GM21360 (cell line): ENCODE results near the gene AVEN.

Source experiments
- ATAC-seq: cut with Tn5 transposase; IDR thresholded peaks from one replicate; pipeline ENCODE4 v1.9.1; 2021; ENCODE audit warnings: mild to moderate bottlenecking, moderate library complexity; ENCODE audit not compliant: unreplicated experiment

Gene AVEN

GRCh38 chr15:33923446-33923845, 115.6 kb downstream of the AVEN start:
- no peak for ATAC-seq

- no peak for ATAC-seq
These were observed 123.2 kb downstream of the AVEN start for GRCh38 chr15:33915571-33916407.

- ATAC-seq, result no peak
These were observed 125.5 kb downstream of the AVEN start for GRCh38 chr15:33913459-33913858.

- no peak for ATAC-seq
These were observed 126.7 kb downstream of the AVEN start for GRCh38 chr15:33912326-33912725.

GRCh38 chr15:33910741-33911140, 128.3 kb downstream of the AVEN start:
- ATAC-seq, result no peak

- ATAC-seq, result no peak
These were observed 130.6 kb downstream of the AVEN start for GRCh38 chr15:33908406-33908805.

- ATAC-seq, result no peak
These were observed 131.7 kb downstream of the AVEN start for GRCh38 chr15:33907326-33907725.

- no peak for ATAC-seq
These were observed 135.3 kb downstream of the AVEN start for GRCh38 chr15:33903661-33904060.

GRCh38 chr15:33902043-33902442, 137.0 kb downstream of the AVEN start:
- no peak for ATAC-seq

- ATAC-seq, result peak; percentile 48
These were observed 144.8 kb downstream of the AVEN start for GRCh38 chr15:33894193-33894592.

GRCh38 chr15:33888176-33888575, 150.8 kb downstream of the AVEN start:
- no peak for ATAC-seq

- ATAC-seq, result no peak
These were observed 156.1 kb downstream of the AVEN start for GRCh38 chr15:33882921-33883320.

- no peak for ATAC-seq
These were observed 164.8 kb downstream of the AVEN start for GRCh38 chr15:33874156-33874555.

GRCh38 chr15:33872416-33873106, 166.4 kb downstream of the AVEN start:
- no peak for ATAC-seq

- no peak for ATAC-seq
These were observed 167.0 kb downstream of the AVEN start for GRCh38 chr15:33871980-33872379.

- ATAC-seq, result no peak
These were observed 172.8 kb downstream of the AVEN start for GRCh38 chr15:33866101-33866737.

- no peak for ATAC-seq
These were observed 173.6 kb downstream of the AVEN start for GRCh38 chr15:33865416-33865815.

- ATAC-seq, result no peak
These were observed 174.5 kb downstream of the AVEN start for GRCh38 chr15:33864360-33865075.

GRCh38 chr15:33860754-33861153, 178.2 kb downstream of the AVEN start:
- no peak for ATAC-seq

- no peak for ATAC-seq
These were observed 178.9 kb downstream of the AVEN start for GRCh38 chr15:33859992-33860545.

- ATAC-seq, result no peak
These were observed 180.2 kb downstream of the AVEN start for GRCh38 chr15:33858836-33859235.
